GM10248 (cell line): Measurements from ENCODE around the gene PACC1.

Source experiments
- CTCF ChIA-PET: fragments of 300-600 bp; sonication (Branson Sonifier 250); formaldehyde crosslinking; extraction: SDS; loops from one replicate; lab custom pipeline; 2021; ENCODE audit warnings: antibody characterized with exemption; lab: Yijun Ruan, JAX
- POLR2A ChIA-PET: fragments of 350-650 bp; sonication (Branson Sonifier 250); formaldehyde crosslinking; extraction: SDS; loops from one replicate; lab custom pipeline; 2020; ENCODE audit warnings: antibody characterized with exemption; lab: Yijun Ruan, JAX
- DNase-seq: peaks from one replicate; pipeline ENCODE4 v3.0.0; 2012; ENCODE audit errors: extremely low spot score
- CTCF ChIP-seq: IDR thresholded peaks from 2 replicates; pipeline ENCODE4 v1.5.1; 2012; ENCODE audit warnings: mild to moderate bottlenecking, low read depth; ENCODE audit errors: extremely low read depth, missing control alignments, control extremely low read depth

The PACC1 gene

DNA sequence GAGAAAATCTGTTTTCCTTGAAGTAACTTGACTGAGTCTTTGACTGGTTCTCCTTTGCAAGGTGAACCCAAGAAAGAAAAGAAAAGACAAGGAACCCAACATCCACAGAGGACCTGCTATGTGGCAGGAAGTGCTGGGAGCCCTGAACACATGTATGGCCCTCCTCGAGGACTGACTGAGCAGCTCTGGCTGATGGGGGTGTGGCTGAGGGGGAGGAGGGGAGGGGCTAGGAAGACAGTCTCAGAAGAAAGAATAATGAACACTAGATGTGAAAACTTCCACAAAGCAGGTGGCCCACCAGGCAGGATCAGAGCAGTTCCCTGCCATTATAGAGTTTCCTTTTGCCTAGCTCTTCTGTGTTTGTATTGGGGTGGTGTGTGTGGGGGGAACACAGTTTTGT is 44.1 kb upstream of the PACC1 start:
- DNase-seq, result no peak
- TF ChIP-seq CTCF, result no peak
- POLR2A ChIA-PET, result interaction anchor here (0.6 to 0.7 kb wide), 2 partner anchors 150 to 447 kb away, joined by 3 to 9 read pairs; partner anchors contain the start of gene ATF3
- CTCF ChIA-PET, result interaction anchor here (0.6 to 11.3 kb wide), 15 partner anchors 10 to 777 kb away, joined by 3 to 221 read pairs (median 21); partner anchors contain the start of genes DTL and INTS7

- CTCF ChIA-PET, result interaction anchor here (0.6 to 11.3 kb wide), 41 partner anchors 11 to 785 kb away, joined by 3 to 221 read pairs (median 4); partner anchors contain the start of genes DTL, INTS7, NENF and NSL1
- TF ChIP-seq CTCF, result peak; percentile 42
- DNase-seq, result peak; percentile 60
These were observed 43.2 kb upstream of the PACC1 start for GRCh38 chr1:212457740-212458338.

DNA sequence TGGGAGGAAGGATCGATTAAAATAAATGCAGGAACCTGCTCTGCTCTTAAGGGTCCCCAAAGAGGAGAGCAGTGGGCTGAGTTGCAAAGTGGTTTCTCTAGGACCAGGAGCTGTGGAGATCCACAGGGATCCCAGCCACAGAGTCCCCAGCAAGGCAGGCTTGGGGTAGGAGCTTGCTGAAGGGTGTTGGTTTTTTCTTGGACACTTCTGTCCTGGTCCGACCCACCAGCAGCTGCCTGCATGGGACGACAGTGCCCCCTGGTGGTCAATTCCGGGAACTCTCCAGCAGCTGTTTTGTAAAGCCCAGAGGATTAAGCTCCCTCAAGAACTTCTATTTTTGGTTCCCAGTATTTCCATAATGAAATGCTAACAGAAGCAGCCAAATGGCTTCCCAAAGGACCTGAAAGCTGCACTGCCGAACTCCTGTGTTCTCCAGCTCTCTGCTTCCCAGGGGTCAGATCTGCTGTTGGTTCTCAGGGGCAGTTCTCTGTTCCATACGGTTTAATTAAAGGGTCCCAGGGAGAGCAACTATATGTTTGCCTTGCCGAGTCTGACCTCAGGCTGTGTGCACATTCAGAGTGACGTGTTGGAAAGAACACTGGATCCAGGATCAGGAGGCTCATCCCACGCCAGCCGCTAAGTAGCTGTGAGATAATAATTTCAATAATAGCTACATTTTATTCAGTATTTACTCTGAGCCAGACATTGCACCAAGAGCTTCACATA is 41.3 kb upstream of the PACC1 start:
- peak; percentile 82 for DNase-seq
- CTCF ChIA-PET, result interaction anchor here (0.6 to 11.3 kb wide), 128 partner anchors 9 to 798 kb away, joined by 3 to 221 read pairs (median 5); partner anchors contain the start of genes ATF3, DTL, INTS7 and NENF
- TF ChIP-seq CTCF, result peak; percentile 90
- POLR2A ChIA-PET, result interaction anchor here (1.0 kb wide), 1 partner anchor 152 kb away, joined by 5 read pairs; the partner anchor contains the start of gene ATF3

More at GRCh38 chr1:212457740-212458338, 43.2 kb upstream of the PACC1 start:
- POLR2A ChIA-PET, result interaction anchor here (0.7 kb wide), 1 partner anchor 100 kb away, joined by 3 read pairs; no protein-coding TSS in a partner anchor

DNA sequence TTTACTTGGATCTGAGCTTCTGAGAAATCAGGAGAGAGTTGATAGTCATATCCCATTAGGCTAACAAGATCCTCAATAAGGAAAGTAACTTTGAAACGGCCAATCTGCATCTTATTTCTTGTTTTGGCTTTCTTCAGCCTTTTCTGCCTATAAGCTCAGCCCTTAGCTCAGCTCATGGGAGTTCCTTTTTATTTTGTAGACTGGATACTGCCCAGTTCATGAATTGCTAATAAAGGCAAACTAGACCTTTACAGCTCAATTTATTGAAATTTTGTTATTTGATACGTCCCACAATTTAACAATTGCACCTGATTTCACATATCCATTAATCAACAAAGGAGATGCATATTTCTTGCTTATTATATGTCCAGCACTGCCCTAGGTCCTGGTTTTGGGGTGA is 40.7 kb upstream of the PACC1 start:
- CTCF ChIA-PET, result interaction anchor here (0.6 to 11.3 kb wide), 103 partner anchors 11 to 779 kb away, joined by 3 to 221 read pairs (median 5); partner anchors contain the start of genes ATF3, DTL, INTS7 and NENF
- no peak for DNase-seq
- TF ChIP-seq CTCF, result no peak
- POLR2A ChIA-PET, result interaction anchor here (1.0 kb wide), 1 partner anchor 153 kb away, joined by 5 read pairs; the partner anchor contains the start of gene ATF3

- POLR2A ChIA-PET, result no interaction called here
- no peak for TF ChIP-seq CTCF
- DNase-seq, result no peak
- CTCF ChIA-PET, result interaction anchor here (0.9 to 11.3 kb wide), 32 partner anchors 10 to 773 kb away, joined by 3 to 221 read pairs (median 12); partner anchors contain the start of genes DTL, INTS7 and NENF
These were observed 40.1 kb upstream of the PACC1 start for GRCh38 chr1:212454741-212455140.
